Stimulated activated CD4-positive, alpha-beta T cell treated with anti-CD3 and anti-CD28 coated beads, Interleukin-1b, Interleukin-23, amount 100 ng/mL, for 1 hour (primary cell): ENCODE results near the gene RABEP1.

Experiments used
- DNase-seq, 2 donors: peaks; one replicate each; pipeline ENCODE4 v3.0.0-alpha.2; 2020; ENCODE audit warnings: low read depth in 2 of 2

The RABEP1 gene

DNA sequence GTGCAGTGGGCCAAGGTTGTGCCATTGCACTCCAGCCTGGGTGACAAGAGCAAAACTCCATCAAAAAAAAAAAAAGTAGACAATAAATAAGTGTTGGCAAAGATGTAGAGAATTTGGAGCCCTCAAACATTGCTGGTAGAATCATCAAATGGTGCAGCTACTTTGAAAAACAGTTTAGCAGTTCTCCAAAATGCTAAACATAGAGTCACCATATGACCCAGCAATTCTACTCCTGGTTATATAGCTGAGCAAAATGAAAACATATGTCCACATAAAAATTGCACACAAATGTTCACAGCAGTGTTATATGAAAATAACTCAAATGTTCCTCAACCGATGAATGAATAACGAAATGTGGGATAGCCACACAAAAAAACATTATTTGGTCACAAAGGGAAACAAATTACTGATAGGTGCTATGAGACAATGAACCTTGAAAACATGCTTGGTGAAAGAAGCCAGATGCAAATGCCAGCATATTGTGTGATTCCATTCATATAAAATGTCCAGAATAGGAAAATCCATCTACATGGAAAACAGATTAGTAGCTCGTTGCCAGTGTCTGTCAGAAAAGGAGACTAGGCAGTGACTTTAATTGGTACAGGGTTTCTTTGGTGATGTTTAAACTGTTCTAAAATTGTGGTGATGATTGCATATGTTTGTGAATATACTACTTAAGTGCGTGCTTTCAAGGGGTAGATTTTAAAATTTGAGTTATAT lies 12.7 kb upstream of the RABEP1 start:
- no peak for DNase-seq

DNA sequence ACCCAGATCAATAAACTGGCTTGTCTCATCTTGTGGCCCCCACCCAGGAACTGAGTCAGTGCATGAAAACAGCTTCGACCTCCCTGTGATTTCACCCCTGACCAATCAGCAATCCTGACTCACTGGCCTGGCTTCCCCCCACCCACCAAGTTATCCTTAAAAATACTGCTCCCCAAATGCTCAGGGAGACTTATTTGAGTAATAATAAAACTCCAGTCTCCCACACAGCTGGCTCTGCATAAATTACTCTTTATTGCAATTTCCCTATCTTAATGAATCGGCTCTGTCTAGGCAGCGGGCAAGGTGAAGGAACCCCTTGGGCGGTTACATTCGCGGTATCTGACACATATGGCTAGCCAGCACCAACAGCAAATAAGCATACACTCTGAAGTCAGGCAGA lies 9.8 kb upstream of the RABEP1 start:
- no peak for DNase-seq

GRCh38 chr17:5282642-5283217 lies 646 bp downstream of the RABEP1 start:
- DNase-seq: peak; percentile 6 to 27

- no peak for DNase-seq
These were observed 1.7 kb downstream of the RABEP1 start for GRCh38 chr17:5283571-5284315.

DNA sequence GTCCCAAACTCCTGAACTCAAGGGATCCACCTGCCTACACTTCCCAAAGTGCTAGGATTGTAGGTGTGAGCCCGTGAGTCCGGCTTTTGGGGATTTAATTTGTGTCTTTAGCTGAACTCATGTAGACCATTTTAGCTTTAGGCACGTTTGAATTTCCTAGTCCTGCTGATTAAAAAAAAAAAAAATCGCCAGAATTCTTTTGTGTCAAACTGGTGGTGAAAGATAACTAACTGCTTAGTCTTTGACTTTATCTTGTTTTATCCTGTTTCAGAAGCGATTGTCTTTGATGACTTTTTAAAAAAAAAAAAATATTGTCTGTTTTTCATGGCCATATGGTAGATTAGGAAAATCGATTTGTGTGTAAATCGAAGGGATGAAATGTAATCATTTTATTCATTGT lies 2.6 kb downstream of the RABEP1 start:
- no peak for DNase-seq

GRCh38 chr17:5286846-5287245 lies 4.8 kb downstream of the RABEP1 start:
- no peak for DNase-seq

DNA sequence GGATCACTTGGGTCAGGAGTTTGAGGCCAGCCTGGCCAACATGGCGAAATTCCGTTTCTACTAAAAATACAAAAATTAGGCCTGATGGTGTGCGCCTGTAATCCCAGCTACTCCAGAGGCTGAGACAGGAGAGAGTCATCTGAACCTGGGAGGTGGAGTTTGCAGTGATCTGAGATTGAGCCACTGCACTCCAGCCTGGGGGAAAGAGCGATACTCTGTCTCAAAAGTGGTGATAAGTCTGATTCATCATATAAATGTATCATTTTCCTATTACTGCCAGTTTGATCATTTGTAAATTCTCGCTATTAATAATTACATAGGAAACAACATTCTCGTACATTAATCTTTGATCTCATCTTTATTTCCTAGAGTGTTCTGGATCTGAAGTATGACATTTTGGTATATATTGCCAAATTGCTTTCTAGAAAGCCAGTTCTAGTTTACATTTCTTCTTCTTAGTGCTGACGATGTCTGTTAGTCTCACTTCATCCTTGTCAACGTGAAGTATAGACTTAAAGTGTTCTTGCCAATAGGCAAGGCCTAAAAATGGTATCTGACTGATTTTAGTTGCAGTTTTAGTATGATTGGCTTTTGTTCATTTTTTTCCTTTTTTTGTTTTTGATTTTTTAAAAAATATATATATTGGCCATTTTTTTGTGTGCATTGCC lies 9.7 kb downstream of the RABEP1 start:
- no peak for DNase-seq

DNA sequence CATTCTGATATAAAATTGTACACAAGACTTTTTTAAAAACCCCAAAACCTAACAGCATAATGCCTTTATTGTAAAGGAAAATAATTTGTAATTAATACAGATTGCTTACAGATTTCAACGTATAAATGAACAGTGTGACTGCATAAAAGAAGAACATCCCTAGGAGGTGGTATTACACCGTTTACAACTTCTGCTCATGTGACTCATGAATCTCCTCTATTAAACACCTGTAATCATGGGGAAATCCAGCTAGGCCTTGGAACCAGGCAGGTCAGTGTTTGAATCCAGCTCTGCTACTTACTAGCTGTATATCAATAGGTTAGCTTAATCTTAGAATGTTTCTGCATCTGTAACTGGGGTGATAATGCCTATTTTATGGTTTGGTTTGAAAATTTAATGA lies 15.2 kb downstream of the RABEP1 start:
- DNase-seq: no peak

DNA sequence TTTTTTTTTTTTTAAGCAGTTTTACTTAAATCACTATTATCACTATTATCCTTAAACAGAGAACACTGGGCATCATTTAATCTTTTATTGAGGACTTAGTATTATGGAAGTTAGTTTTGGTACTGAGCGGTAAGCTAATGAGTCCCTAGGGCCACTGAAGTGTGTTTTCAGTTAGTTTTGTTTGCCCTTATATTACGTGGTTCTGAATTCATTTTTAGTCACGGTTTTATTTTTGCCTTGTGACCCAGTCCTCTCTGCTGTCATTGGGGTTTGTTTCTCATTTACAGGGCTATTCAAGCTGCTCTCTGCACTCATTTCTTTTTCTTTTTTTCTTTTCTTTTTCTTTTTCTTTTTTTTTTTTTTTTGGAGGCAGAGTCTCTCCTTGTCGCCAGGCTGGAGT lies 17.3 kb downstream of the RABEP1 start:
- no peak for DNase-seq

DNA sequence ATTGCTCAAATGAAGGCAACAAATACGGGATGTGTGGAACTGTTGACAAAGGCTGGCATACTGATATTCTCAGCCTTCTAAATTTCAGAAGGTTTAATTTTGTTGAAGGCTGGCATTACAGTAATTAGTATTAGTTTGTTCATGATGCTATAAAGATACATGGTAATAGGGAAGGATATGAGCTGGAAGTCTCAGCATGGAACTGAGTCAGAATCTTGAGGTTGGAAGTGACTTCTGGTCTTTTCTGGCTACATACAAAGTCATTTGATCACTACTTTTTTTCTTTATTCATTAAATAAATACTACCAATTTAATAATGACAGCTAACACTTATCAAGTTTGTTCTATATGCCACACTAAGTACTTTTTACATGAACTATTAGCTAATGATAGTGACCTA lies 22.6 kb downstream of the RABEP1 start:
- no peak for DNase-seq

DNA sequence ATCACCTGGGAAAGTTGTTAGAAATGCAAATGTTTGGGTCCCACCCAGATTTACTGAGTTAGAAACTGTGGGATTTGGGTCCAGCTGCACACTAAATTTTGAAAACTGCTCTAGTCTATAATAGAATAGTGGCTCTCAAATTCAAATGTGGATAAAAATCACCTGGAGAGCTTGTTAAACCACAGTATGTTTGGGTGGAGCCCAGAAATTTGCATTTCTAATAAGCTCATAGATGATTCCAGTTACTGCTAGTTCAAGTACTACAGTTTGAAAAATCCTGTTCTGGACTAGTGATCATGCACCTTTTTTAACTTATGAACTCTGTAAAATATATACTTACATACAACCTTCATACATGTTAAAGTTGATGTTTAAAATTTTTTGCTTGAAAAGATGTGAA lies 27.8 kb downstream of the RABEP1 start:
- no peak for DNase-seq

DNA sequence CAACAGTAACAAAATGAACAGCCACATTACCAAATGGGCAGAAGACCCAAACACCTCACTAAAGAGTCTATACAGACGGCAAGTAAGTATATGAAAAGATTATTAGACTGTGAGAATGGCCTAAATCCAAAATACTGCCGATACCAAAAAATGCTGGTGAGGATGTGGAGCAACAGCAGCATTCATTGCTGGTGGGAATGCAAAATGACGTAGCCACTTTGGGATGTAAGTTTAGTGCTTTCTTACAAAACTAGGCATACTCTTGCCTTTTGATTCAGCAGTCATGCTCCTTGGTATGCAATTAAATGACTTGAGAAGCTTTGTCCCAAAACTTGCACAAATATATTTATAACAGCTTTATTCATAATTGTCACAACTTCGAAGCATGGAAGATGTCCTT lies 43.8 kb downstream of the RABEP1 start:
- no peak for DNase-seq

DNA sequence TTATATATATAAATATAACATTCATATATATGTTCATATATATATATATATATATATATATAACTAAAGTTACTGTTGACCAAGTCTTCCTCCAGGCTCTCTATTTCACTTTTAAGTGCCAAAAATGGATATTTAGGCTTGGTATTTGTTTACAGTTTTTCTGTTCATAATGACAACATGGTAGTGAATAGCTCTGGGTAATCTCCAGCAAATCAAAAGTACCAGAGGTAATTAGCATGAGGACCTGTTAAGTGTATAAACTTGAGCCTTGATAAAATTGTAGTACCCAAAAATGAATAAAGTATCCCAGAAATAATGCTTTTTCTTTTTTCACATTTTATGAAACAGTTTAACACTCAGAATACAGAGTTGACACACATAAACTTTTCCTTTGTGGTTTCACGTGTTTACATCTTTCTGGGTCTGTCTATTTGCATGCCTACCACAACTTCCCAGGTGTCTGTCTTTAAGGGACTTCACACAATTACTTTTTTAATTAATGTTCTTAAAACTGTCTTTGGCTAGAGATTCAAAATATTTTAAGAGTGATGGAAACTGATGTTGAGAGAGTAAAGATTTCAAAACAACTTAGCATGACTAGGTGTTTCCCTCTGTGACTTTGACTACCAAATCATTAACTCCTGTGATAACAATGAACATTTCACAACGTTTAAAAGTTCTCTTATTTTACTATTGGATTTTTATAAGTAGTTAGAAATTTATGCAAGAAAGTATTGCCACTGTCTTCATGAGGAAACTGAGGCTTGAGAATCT lies 47.9 kb downstream of the RABEP1 start:
- DNase-seq: no peak

DNA sequence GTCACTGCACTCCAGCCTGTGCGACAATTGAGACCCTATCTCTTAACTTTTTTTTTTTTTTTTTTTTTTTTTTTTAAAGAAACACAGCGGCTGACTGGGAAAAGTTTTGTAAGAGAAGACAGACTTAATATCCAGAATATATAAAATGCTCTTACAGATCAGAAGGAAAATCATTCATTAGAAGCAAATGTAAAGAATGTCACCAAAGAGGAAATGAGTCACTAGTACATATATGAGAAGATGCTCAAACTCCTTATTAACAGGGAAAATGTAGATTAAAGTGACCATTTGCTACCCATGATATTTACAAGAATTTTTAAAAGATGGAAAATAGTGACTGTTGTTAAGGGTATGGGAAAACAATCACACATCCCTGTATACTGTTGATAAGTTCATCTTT lies 48.9 kb downstream of the RABEP1 start:
- no peak for DNase-seq

GRCh38 chr17:5331506-5331905 lies 49.4 kb downstream of the RABEP1 start:
- DNase-seq: no peak

DNA sequence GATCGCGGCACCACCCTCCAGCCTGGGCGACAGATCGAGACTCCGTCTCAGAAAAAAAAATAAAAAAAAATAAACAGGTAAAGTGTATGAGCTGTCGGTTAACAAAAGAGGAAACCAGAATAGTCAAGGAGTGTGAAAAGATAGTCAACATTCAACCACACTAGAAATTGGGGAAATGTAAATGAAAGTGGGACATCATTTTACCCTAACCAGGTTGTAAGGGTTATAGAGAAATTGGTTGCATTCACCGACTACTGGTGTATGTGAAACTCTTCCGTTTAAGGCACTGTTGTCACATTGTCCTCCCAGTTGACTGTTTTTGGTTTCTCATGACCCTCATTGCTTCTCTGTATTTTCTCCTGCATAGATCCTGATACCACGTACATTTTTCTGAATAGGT lies 62.8 kb downstream of the RABEP1 start:
- no peak for DNase-seq

- DNase-seq: no peak
These were observed 70.7 kb downstream of the RABEP1 start for GRCh38 chr17:5352681-5353289.

DNA sequence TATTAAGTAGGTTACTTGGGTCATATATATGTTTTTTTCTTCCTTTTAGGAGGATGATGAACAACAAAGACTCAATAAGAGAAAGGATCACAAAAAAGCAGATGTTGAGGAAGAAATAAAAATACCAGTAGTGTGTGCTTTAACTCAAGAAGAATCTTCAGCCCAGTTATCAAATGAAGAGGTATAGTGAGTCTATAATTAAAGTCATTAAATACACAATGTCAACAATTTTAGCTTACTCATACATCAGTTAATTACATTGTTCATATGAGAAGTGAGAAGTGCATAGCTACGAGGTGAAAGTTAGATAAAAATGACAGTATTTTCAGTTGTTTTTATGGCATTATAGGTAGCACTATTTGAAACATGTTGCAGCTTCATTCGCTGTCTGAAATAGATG lies 72.2 kb downstream of the RABEP1 start:
- DNase-seq: no peak

DNA sequence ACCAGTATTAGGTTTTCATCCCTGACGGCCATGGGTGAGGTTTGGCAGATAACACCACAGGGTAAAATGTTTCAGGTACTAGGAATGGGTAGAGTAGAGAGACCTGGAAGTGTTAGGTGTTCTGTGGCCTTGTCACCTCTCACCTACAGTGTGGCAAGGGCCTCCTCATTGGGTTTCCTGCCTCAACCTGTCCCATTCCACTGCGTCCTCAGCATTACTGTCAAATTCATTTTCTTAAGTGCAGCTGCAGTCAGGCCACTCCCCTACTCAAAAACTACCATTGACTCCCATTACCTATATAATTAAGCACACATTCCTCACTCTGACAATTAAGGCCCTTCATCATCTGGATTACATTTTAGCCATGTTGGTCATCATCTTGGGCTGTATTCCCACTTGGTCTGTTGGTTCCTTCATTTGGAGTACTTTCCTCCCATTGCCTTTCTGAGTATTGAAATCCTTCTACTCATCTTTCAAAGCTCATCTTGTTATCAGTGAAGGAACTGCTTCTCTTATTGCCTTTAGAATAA lies 72.9 kb downstream of the RABEP1 start:
- DNase-seq: no peak

- DNase-seq: no peak
These were observed 73.5 kb downstream of the RABEP1 start for GRCh38 chr17:5355421-5356129.

- no peak for DNase-seq
These were observed 79.3 kb downstream of the RABEP1 start for GRCh38 chr17:5361426-5361825.
